GM12875 (cell line): Measurements from ENCODE around the gene DFFA.

Experiments
- H3K4me3 ChIP-seq: one replicate; pipeline ENCODE4 v1.5.1; 2011; ENCODE audit warnings: low read depth, low read length, control low read depth
- TF ChIP-seq, protein P1 (sequence below): IDR thresholded peaks from 2 replicates; pipeline ENCODE4 v1.5.1; 2011; ENCODE audit warnings: low read depth, mild to moderate bottlenecking, control low read depth, inconsistent platforms, low read length, moderate library complexity, borderline replicate concordance; ENCODE audit not compliant: insufficient read depth

Gene DFFA

DNA sequence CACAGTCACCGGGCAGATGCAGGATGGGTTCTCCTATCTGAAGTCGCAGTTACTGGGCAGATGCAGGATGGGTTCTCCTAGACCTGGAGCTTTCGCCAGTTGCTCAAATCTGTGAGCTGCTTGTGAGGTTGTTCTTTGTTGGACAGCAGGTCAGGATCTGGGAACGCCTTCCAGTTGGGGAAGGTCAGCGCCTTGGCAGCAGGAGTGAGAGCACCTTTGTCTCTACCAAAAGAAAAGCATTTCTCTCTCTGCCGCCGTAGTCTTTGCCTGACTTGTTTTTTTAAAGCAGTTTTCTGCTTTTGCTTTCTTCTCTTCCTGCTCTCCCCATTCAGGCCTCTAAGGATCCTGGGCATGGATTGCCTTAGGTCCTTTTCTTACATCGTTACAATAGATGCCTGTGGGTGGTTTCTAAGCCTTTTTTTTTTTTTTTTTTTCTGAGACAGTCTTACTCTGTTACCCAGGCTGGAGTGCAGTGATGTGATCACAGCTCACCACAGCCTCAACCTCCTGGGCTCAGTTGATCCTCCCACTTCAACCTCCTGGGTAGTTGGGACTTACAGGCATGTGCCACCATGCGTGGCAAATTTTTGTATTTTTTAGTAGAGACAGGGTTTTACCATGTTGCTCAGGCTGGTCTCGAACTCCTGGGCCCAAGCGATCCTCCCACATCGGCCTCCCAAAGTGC, 18.1 kb upstream of the DFFA start:
- no peak overlapping the region for H3K4me3 ChIP-seq
- TF ChIP-seq, protein P1, sequence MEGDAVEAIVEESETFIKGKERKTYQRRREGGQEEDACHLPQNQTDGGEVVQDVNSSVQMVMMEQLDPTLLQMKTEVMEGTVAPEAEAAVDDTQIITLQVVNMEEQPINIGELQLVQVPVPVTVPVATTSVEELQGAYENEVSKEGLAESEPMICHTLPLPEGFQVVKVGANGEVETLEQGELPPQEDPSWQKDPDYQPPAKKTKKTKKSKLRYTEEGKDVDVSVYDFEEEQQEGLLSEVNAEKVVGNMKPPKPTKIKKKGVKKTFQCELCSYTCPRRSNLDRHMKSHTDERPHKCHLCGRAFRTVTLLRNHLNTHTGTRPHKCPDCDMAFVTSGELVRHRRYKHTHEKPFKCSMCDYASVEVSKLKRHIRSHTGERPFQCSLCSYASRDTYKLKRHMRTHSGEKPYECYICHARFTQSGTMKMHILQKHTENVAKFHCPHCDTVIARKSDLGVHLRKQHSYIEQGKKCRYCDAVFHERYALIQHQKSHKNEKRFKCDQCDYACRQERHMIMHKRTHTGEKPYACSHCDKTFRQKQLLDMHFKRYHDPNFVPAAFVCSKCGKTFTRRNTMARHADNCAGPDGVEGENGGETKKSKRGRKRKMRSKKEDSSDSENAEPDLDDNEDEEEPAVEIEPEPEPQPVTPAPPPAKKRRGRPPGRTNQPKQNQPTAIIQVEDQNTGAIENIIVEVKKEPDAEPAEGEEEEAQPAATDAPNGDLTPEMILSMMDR, result no peak

GRCh38 chr1:10489291-10490055, 17.1 kb upstream of the DFFA start:
- TF ChIP-seq, protein P1, result no peak
- no peak overlapping the region for H3K4me3 ChIP-seq

- TF ChIP-seq, protein P1, result no peak
- H3K4me3 ChIP-seq, result no peak overlapping the region
Observed at GRCh38 chr1:10484521-10484920, 12.2 kb upstream of the DFFA start.

DNA sequence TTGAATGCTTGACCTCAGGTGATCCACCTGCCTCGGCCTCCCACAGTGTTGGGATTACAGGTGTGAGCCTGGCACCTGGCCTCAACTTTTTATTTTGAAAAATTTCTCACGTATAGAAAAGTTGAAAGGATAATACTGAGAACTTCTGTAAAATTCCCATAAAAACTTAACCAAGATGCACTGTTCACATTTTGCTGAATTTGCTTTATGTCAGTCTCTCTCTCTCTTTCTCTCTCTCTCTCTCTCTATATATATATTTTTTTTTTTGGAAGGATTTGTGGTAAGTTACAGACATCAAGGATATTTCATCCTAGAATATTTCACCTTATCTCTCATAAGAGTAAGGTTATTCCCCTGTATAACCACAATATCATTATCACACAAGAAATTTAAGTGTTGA, 8.3 kb upstream of the DFFA start:
- no peak overlapping the region for H3K4me3 ChIP-seq
- TF ChIP-seq, protein P1, result no peak

DNA sequence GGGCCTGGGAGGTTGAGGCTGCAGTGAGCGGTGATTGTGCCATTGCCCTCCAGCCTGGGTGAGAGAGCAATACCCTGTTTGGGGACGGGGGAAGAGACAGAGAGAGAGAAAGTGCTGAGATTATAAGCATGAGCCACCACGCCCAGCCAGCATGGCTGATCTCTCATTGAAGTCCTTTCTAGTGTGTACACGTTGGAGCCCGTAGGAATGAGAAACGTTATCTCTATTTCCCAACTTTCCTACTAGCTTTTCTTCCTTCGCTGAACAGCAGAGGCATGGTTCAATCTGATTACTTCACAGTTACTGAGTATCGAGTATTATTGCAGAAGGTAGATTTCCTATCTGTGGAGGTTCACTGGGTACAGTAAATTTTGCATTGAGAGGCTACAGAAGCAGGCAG, 7.0 kb upstream of the DFFA start:
- TF ChIP-seq, protein P1, result no peak
- H3K4me3 ChIP-seq, result no peak overlapping the region

DNA sequence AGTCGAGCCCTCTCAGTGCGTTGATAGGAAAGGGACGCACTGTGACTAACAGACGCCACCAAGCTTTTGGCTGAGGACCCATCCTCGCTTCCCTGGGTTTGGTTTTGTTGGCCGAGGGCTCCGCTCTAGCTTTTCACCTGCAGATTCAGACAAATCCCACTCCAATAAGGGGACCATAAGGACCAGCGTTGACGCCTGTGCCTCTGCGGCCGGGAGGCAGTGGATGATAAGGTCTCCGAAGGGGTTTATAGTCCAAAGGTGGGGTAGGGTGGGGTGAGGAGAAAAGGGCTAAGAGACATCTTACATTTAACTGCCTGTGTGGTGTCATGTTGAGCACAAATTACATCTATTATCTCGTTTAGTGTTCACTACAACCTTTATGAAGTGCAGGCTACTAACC, 3.2 kb upstream of the DFFA start:
- TF ChIP-seq, protein P1, result no peak
- peak overlapping the region; percentile 77 for H3K4me3 ChIP-seq
